PFSK-1 (cell line): ENCODE results near the gene LCE1C.

Source experiments
- FOXP2 ChIP-seq: optimal IDR thresholded peaks from 2 replicates; pipeline ENCODE3; 2011; ENCODE audit warnings: borderline replicate concordance, control low read depth, inconsistent platforms; ENCODE audit not compliant: insufficient read depth; ENCODE audit errors: extremely low read length, extremely low read depth
- POLR2AphosphoS5 ChIP-seq: IDR thresholded peaks from 2 replicates; pipeline ENCODE4 v1.6.1; 2012; ENCODE audit warnings: low read depth, mild to moderate bottlenecking, control low read depth, low read length, moderate library complexity
- REST ChIP-seq, 2 experiments: IDR thresholded peaks; 2 replicates each; pipeline versions ENCODE4 v1.6.1 to v1.8.0; 2011 to 2012; ENCODE audit warnings: low read depth in 2 of 2, low read length in 2 of 2, control low read depth in 1 of 2, inconsistent platforms in 1 of 2, mild to moderate bottlenecking in 1 of 2, moderate library complexity in 1 of 2; ENCODE audit not compliant: insufficient read depth in 1 of 2

- TF ChIP-seq POLR2AphosphoS5 (no peak), FOXP2 (no peak), REST (IDR thresholded peaks at IDR 0.05; ENCODE audit: insufficient read depth in 1 of 2, low read depth in 2 of 2, low read length in 2 of 2) (no peak)
These were observed 28.8 kb downstream of the LCE1C start for GRCh38 chr1:152777510-152778137.
